H1 (cell line): ENCODE results near the gene TJP3. TPM values are rescaled to one million over a fixed set of nuclear protein-coding genes. Genes with fewer than 3 reads are reported as not detected.
A peak's percentile ranks its signal among the peaks of the same experiment; 100 is the strongest.

Source experiments
- ASH2L ChIP-seq: fragments of 200-600, 300-600 bp; sonication (generic); IDR thresholded peaks from one replicate; pipeline ENCODE4 v1.7.1; 2017; ENCODE audit warnings: low read length
- BCL11A ChIP-seq, 2 experiments: IDR thresholded peaks; one replicate each; pipeline ENCODE4 v1.6.1; 2011; ENCODE audit warnings: low read depth in 2 of 2, low read length in 2 of 2, mild to moderate bottlenecking in 2 of 2
- JUND ChIP-seq: IDR thresholded peaks from 2 replicates; pipeline ENCODE4 v1.6.1; 2011; ENCODE audit warnings: mild to moderate bottlenecking, improper control_type of control experiment, low read length
- KDM1A ChIP-seq: fragments of 200-600, 300-600 bp; sonication (generic); IDR thresholded peaks from 2 replicates; pipeline ENCODE4 v1.7.1; 2016; ENCODE audit warnings: mild to moderate bottlenecking, low read length, borderline replicate concordance
- PHF8 ChIP-seq: fragments of 200-600 bp; sonication (generic); conservative IDR thresholded peaks from 2 replicates; pipeline ENCODE4 v1.7.1; 2012; ENCODE audit warnings: low read depth, mild to moderate bottlenecking, inconsistent platforms, low read length, moderate library complexity
- POLR2AphosphoS5 ChIP-seq: IDR thresholded peaks from 2 replicates; pipeline ENCODE4 v1.6.1; 2011; ENCODE audit warnings: low read depth, low read length
- RAD21 ChIP-seq, 2 experiments: IDR thresholded peaks in 1 of 2; conservative IDR thresholded peaks in 1 of 2; 2 replicates each; pipeline ENCODE4 v1.6.1; 2011; ENCODE audit warnings: low read depth in 2 of 2, low read length in 2 of 2, improper control_type of control experiment in 1 of 2, inconsistent platforms in 1 of 2, mild to moderate bottlenecking in 1 of 2, moderate library complexity in 1 of 2
- SIRT6 ChIP-seq: IDR thresholded peaks from one replicate; pipeline ENCODE4 v1.7.1; 2012; ENCODE audit warnings: low read length, inconsistent platforms
- SP4 ChIP-seq: IDR thresholded peaks from 2 replicates; pipeline ENCODE4 v1.6.1; 2012; ENCODE audit warnings: low read length, inconsistent platforms
- TAF1 ChIP-seq: IDR thresholded peaks from 2 replicates; pipeline ENCODE4 v1.6.1; 2011; ENCODE audit warnings: mild to moderate bottlenecking, low read depth, low read length
- TCF12 ChIP-seq: IDR thresholded peaks from 2 replicates; pipeline ENCODE4 v1.6.1; 2011; ENCODE audit warnings: low read depth, mild to moderate bottlenecking, low read length
- polyA plus RNA-seq, 7 experiments: library from polyadenylated mRNA; depleted of rRNA in 3 of 7; stranded (reverse) in 5 of 7; unstranded in 2 of 7; fragments of >200 nt in 5 of 7; fragments of 200-250 nt in 2 of 7; gene quantifications; 1 replicate in 5 of 7; 2 replicates in 1 of 7; 4 replicates in 1 of 7; pipeline versions ENCODE4 v1.2.1 to v1.2.3, GENCODE V29; 2011 to 2013; ENCODE audit warnings: missing spikeins in 2 of 7, mixed read lengths in 2 of 7
- total RNA-seq: library from RNA; stranded (reverse); fragmentation: NEBNext Ultra II Directional; extraction: Animal tissue kit (Norgen Biotek cat#: 25700); gene quantifications from 2 replicates; pipeline ENCODE4 v1.2.1, GENCODE V29; 2021

The TJP3 gene
- total and polyA plus RNA-seq, 2 of the 8 experiments (the other 6 are each of a cell fraction or from before 2014, with no cell fraction given): 17.1 to 26.1 TPM

- TF ChIP-seq BCL11A (IDR thresholded peaks at IDR 0.05; ENCODE audit: low read depth in 2 of 2, low read length in 2 of 2) (no peak), JUND (peak; percentile 66; the same call in 1 of the 2 replicates), POLR2AphosphoS5 (no peak), TCF12 (no peak), SP4 (0 out of 2 replicates have a peak, but pooled peaks have one; percentile 53), SIRT6 (no peak), KDM1A (no peak), RAD21 (IDR thresholded peaks at IDR 0.05 in 1 of 2, conservative IDR thresholded peaks at IDR 0.05 in 1 of 2; ENCODE audit: low read depth in 2 of 2, low read length in 2 of 2) (peak; percentile 64 to 72), ASH2L (no peak), PHF8 (peak; percentile 55), TAF1 (0 out of 2 replicates have a peak, but pooled peaks have one; percentile 28)
- TF ChIP-seq, all 59 proteins: peak for 9
Measured at GRCh38 chr19:3700242-3701032, 7.7 kb upstream of the TJP3 start, which contains the start of gene PIP5K1C (continued).
